HEK293T (cell line): Measurements from ENCODE around the gene PTPRG.

Experiments used
- CTCF ChIA-PET: fragments of 350-600 bp; formaldehyde crosslinking; extraction: SDS; loops from one replicate; lab custom pipeline; 2021; ENCODE audit warnings: antibody characterized with exemption, inconsistent platforms; lab: Yijun Ruan, JAX
- POLR2A ChIA-PET: fragments of 350-600 bp; formaldehyde crosslinking; extraction: SDS; loops from one replicate; lab custom pipeline; 2020; ENCODE audit warnings: antibody characterized with exemption, inconsistent platforms; lab: Yijun Ruan, JAX
- DNase-seq: peaks from one replicate; pipeline ENCODE4 v3.0.0; 2012; ENCODE audit warnings: mixed read lengths; ENCODE audit errors: extremely low spot score
- ARNT ChIP-seq: fragments of 450-650 bp; IDR thresholded peaks from 2 replicates; pipeline ENCODE4 v1.6.1; 2017; ENCODE audit warnings: mild to moderate bottlenecking
- BHLHE40 ChIP-seq: fragments of 450-650 bp; IDR thresholded peaks from 2 replicates; pipeline ENCODE4 v1.6.1; 2016; ENCODE audit warnings: mild to moderate bottlenecking, moderate library complexity, borderline replicate concordance
- CTBP1 ChIP-seq: fragments of 450-650 bp; IDR thresholded peaks from 2 replicates; pipeline ENCODE4 v1.6.1; 2016; ENCODE audit warnings: borderline replicate concordance
- ELF4 ChIP-seq: fragments of 450-650 bp; IDR thresholded peaks from 2 replicates; pipeline ENCODE4 v1.6.1; 2017; ENCODE audit warnings: antibody characterized with exemption
- FOXA1 ChIP-seq: fragments of 450-650 bp; IDR thresholded peaks from 2 replicates; pipeline ENCODE4 v1.6.1; 2016; ENCODE audit warnings: mild to moderate bottlenecking
- FOXK2 ChIP-seq: fragments of 450-650 bp; IDR thresholded peaks from 2 replicates; pipeline ENCODE4 v1.6.1; 2016; ENCODE audit warnings: mild to moderate bottlenecking
- FOXM1 ChIP-seq: fragments of 450-650 bp; IDR thresholded peaks from 2 replicates; pipeline ENCODE4 v1.6.1; 2017; ENCODE audit warnings: mild to moderate bottlenecking, borderline replicate concordance
- HDGF ChIP-seq: fragments of 450-650 bp; IDR thresholded peaks from 2 replicates; pipeline ENCODE4 v1.6.1; 2017; ENCODE audit warnings: antibody characterized with exemption, borderline replicate concordance
- L3MBTL2 ChIP-seq: fragments of 450-650 bp; conservative IDR thresholded peaks from 2 replicates; pipeline ENCODE4 v1.6.1; 2016; ENCODE audit warnings: mild to moderate bottlenecking
- LEF1 ChIP-seq: fragments of 450-650 bp; IDR thresholded peaks from 2 replicates; pipeline ENCODE4 v1.6.1; 2017; ENCODE audit warnings: mild to moderate bottlenecking, borderline replicate concordance
- NFRKB ChIP-seq: fragments of 450-650 bp; IDR thresholded peaks from 2 replicates; pipeline ENCODE4 v1.6.1; 2016; ENCODE audit warnings: mild to moderate bottlenecking, moderate library complexity
- PKNOX1 ChIP-seq: fragments of 450-650 bp; IDR thresholded peaks from 2 replicates; pipeline ENCODE4 v1.6.1; 2016
- SP1 ChIP-seq: fragments of 450-650 bp; IDR thresholded peaks from 2 replicates; pipeline ENCODE4 v1.6.1; 2017
- SUZ12 ChIP-seq: fragments of 450-650 bp; IDR thresholded peaks from 2 replicates; pipeline ENCODE4 v1.6.1; 2016; ENCODE audit warnings: mild to moderate bottlenecking
- TARDBP ChIP-seq: fragments of 450-650 bp; IDR thresholded peaks from 2 replicates; pipeline ENCODE4 v1.6.1; 2016
- ZNF384 ChIP-seq: fragments of 450-650 bp; IDR thresholded peaks from 2 replicates; pipeline ENCODE4 v1.6.1; 2016

The PTPRG gene

GRCh38 chr3:62233065-62233464, 671.7 kb downstream of the PTPRG start:
- CTCF ChIA-PET, result no interaction called here
- DNase-seq, result no peak
- POLR2A ChIA-PET, result no interaction called here
- no peak for TF ChIP-seq CTBP1
- TF ChIP-seq L3MBTL2, result no peak
- no peak for TF ChIP-seq SP1
- no peak for TF ChIP-seq BHLHE40
- no peak for TF ChIP-seq ELF4
- TF ChIP-seq FOXK2, result no peak

GRCh38 chr3:62236016-62236415, 674.6 kb downstream of the PTPRG start:
- no peak for DNase-seq
- TF ChIP-seq L3MBTL2, result no peak
- TF ChIP-seq FOXM1, result no peak
- TF ChIP-seq NFRKB, result no peak
- no peak for TF ChIP-seq SUZ12
- no peak for TF ChIP-seq FOXA1
- TF ChIP-seq ARNT, result no peak
- ChIA-PET POLR2A (no interaction called here), CTCF (no interaction called here)

GRCh38 chr3:62237286-62237948, 676.0 kb downstream of the PTPRG start:
- DNase-seq, result no peak
- TF ChIP-seq SP1 (no peak), FOXA1 (no peak), PKNOX1 (no peak), ELF4 (no peak), BHLHE40 (no peak), FOXM1 (no peak), ARNT (no peak), ZNF384 (no peak), SUZ12 (no peak), TARDBP (no peak), CTBP1 (no peak), LEF1 (no peak), NFRKB (no peak), HDGF (no peak), L3MBTL2 (no peak), FOXK2 (no peak)
- ChIA-PET POLR2A (no interaction called here), CTCF (no interaction called here)

GRCh38 chr3:62238003-62238402, 676.6 kb downstream of the PTPRG start:
- POLR2A ChIA-PET, result no interaction called here
- no peak for DNase-seq
- CTCF ChIA-PET, result no interaction called here
- TF ChIP-seq HDGF (no peak), SUZ12 (no peak), LEF1 (no peak), FOXK2 (no peak), NFRKB (no peak), ELF4 (no peak), SP1 (no peak), ARNT (no peak)

GRCh38 chr3:62238431-62238830, 677.1 kb downstream of the PTPRG start:
- POLR2A ChIA-PET, result no interaction called here
- CTCF ChIA-PET, result no interaction called here
- DNase-seq, result no peak
- TF ChIP-seq SUZ12 (no peak), SP1 (no peak), ZNF384 (no peak), FOXK2 (no peak), NFRKB (no peak), HDGF (no peak), TARDBP (no peak), ELF4 (no peak), FOXA1 (no peak), CTBP1 (no peak), L3MBTL2 (no peak), PKNOX1 (no peak), ARNT (no peak), BHLHE40 (no peak)

GRCh38 chr3:62241279-62241678, 679.9 kb downstream of the PTPRG start:
- TF ChIP-seq SUZ12 (no peak), ARNT (no peak), TARDBP (no peak)
- ChIA-PET CTCF (no interaction called here), POLR2A (no interaction called here)
- DNase-seq, result no peak

- ChIA-PET CTCF (no interaction called here), POLR2A (no interaction called here)
- TF ChIP-seq HDGF (no peak), BHLHE40 (no peak), TARDBP (no peak), ARNT (no peak), ELF4 (no peak), SP1 (no peak), LEF1 (no peak), FOXM1 (no peak), FOXK2 (no peak), PKNOX1 (no peak), FOXA1 (no peak)
- no peak for DNase-seq
Observed at GRCh38 chr3:62242831-62243509, 681.6 kb downstream of the PTPRG start.
